ENCODE data around the gene MFAP3.

GRCh38 chr5:154044099-154044498 lies 5.3 kb downstream of the MFAP3 start:
- TF ChIP-seq EZH2 (IDR thresholded peaks at IDR 0.05; ENCODE audit: insufficient read depth, poor library complexity, severe bottlenecking) (no peak), EZH2phosphoT487 (IDR thresholded peaks at IDR 0.05; ENCODE audit: insufficient read depth, low read depth) (no peak)
